Upper lobe of right lung (tissue), 1 donor: ENCODE data around the gene RBM8A. TPM values are rescaled to one million over a fixed set of nuclear protein-coding genes. Genes with fewer than 3 reads are reported as not detected.

Experiments used
- ATAC-seq: fragments of 200-7000 bp; cut with Tn5 transposase; one replicate; pipeline ENCODE4 v1.9.1; 2020; ENCODE audit warnings: mild to moderate bottlenecking, moderate library complexity
- DNase-seq: peaks from one replicate; pipeline ENCODE4 v3.0.0-alpha.2; 2020
- H3K27ac ChIP-seq: fragments of 200-600 bp; one replicate; pipeline ENCODE4 v1.8.0; 2022
- H3K27me3 ChIP-seq: fragments of 200-600 bp; one replicate; pipeline ENCODE4 v1.8.0; 2022; ENCODE audit warnings: mild to moderate bottlenecking
- H3K36me3 ChIP-seq: fragments of 200-600 bp; one replicate; pipeline ENCODE4 v1.8.0; 2022
- H3K4me1 ChIP-seq: fragments of 200-600 bp; one replicate; pipeline ENCODE4 v1.8.0; 2022
- H3K4me3 ChIP-seq: fragments of 200-600 bp; one replicate; pipeline ENCODE4 v1.8.0; 2022; ENCODE audit warnings: mild to moderate bottlenecking
- H3K9me3 ChIP-seq: fragments of 200-600 bp; one replicate; pipeline ENCODE4 v1.8.0; 2022
- CTCF ChIP-seq: fragments of 200-600 bp; IDR thresholded peaks from one replicate; pipeline ENCODE4 v1.8.0; 2022; ENCODE audit warnings: antibody characterized with exemption
- intact Hi-C: fragments of 100-400 bp; cut with DNase I; formaldehyde crosslinking; loops from one replicate; pipeline ENCODE4 v1.11.0; 2022
- total RNA-seq: library from RNA; stranded (reverse); fragmentation: NEBNext Ultra II Directional; extraction: Animal tissue kit (Norgen Biotek cat#: 25700); gene quantifications from one replicate; pipeline ENCODE4 v1.2.1, GENCODE V29; 2021
- donor health status: DM: no; HTN: yes; CAD: no; lungs with severe emphysema.

The RBM8A gene
- total RNA-seq, 1 donor from 2014 or later, result 102 TPM

- Histone ChIP-seq H3K9me3 (no peaks in the 10 kb centered on the region), H3K36me3 (no peaks in the 10 kb centered on the region), H3K4me3 (no peak overlapping the region), H3K27ac (no peak overlapping the region), H3K4me1 (no peaks in the 10 kb centered on the region), H3K27me3 (no peaks in the 10 kb centered on the region)
- no peak for TF ChIP-seq CTCF
- ATAC-seq (no peak), DNase-seq (no peak)
- intact Hi-C loops, result no loop called here
These were observed 48.6 kb downstream of the RBM8A start for GRCh38 chr1:145878724-145879123.

GRCh38 chr1:145877923-145878486, 49.3 kb downstream of the RBM8A start:
- Histone ChIP-seq H3K27me3 (no peaks in the 10 kb centered on the region), H3K4me3 (no peak overlapping the region), H3K4me1 (peaks cover under 1% of the 10 kb centered on the region), H3K27ac (no peak overlapping the region), H3K9me3 (no peaks in the 10 kb centered on the region), H3K36me3 (no peaks in the 10 kb centered on the region)
- DNase-seq (no peak), ATAC-seq (peak; percentile 7)
- no peak for TF ChIP-seq CTCF
- intact Hi-C loops, result no loop called here

- Histone ChIP-seq H3K9me3 (no peaks in the 10 kb centered on the region), H3K27ac (no peak overlapping the region), H3K27me3 (no peaks in the 10 kb centered on the region), H3K36me3 (no peaks in the 10 kb centered on the region), H3K4me3 (no peak overlapping the region), H3K4me1 (peaks cover 8% of the 10 kb centered on the region)
- DNase-seq (no peak), ATAC-seq (no peak)
- intact Hi-C loops, result no loop called here
- TF ChIP-seq CTCF, result no peak
These were observed 52.6 kb downstream of the RBM8A start for GRCh38 chr1:145874646-145875045.

GRCh38 chr1:145871994-145872924, 55.0 kb downstream of the RBM8A start:
- peak; percentile 74 for DNase-seq
- intact Hi-C loops, result no loop called here
- TF ChIP-seq CTCF, result no peak
- Histone ChIP-seq H3K4me3 (peak overlapping the region; percentile 42), H3K27ac (peak overlapping the region; percentile 20), H3K4me1 (peaks cover 8% of the 10 kb centered on the region), H3K27me3 (no peaks in the 10 kb centered on the region), H3K9me3 (no peaks in the 10 kb centered on the region), H3K36me3 (no peaks in the 10 kb centered on the region)
- peak; percentile 80 for ATAC-seq

Other genes starting within 250 kb of the RBM8A start
- gene PDZK1, start 220.1 kb downstream of the RBM8A start, total RNA-seq, result 0.67 TPM
- gene CD160, start 208.0 kb downstream of the RBM8A start, total RNA-seq, result 0.93 TPM
- gene RNF115, start 103.4 kb downstream of the RBM8A start, total RNA-seq, result 15.8 TPM
- 29.1 TPM for gene POLR3C, start 103.3 kb downstream of the RBM8A start, total RNA-seq
- gene NUDT17, start 81.9 kb downstream of the RBM8A start, total RNA-seq, result 1.8 TPM
- gene PIAS3, start 68.4 kb downstream of the RBM8A start, total RNA-seq, result 29.2 TPM
- gene ANKRD35, start 41.6 kb downstream of the RBM8A start, total RNA-seq, result 1.6 TPM
- 10.8 TPM for gene ITGA10, start 17.4 kb downstream of the RBM8A start, total RNA-seq
- 31.0 TPM for gene PEX11B, start 8.8 kb downstream of the RBM8A start, total RNA-seq
- gene LIX1L, start 30.5 kb upstream of the RBM8A start, total RNA-seq, result 32.8 TPM
- 0.69 TPM for gene ANKRD34A, start 37.1 kb upstream of the RBM8A start, total RNA-seq
- 21.4 TPM for gene POLR3GL, start 37.2 kb upstream of the RBM8A start, total RNA-seq
- 945 TPM for gene TXNIP, start 69.1 kb upstream of the RBM8A start, total RNA-seq
- not detected for gene HJV, start 94.3 kb upstream of the RBM8A start, total RNA-seq
- gene NBPF10, start 217.3 kb upstream of the RBM8A start, total RNA-seq, result 3.8 TPM